ENCODE data around the gene TLE3.

- TF ChIP-seq EP300 (IDR thresholded peaks at IDR 0.05), result no peak
- TF ChIP-seq, protein P1, sequence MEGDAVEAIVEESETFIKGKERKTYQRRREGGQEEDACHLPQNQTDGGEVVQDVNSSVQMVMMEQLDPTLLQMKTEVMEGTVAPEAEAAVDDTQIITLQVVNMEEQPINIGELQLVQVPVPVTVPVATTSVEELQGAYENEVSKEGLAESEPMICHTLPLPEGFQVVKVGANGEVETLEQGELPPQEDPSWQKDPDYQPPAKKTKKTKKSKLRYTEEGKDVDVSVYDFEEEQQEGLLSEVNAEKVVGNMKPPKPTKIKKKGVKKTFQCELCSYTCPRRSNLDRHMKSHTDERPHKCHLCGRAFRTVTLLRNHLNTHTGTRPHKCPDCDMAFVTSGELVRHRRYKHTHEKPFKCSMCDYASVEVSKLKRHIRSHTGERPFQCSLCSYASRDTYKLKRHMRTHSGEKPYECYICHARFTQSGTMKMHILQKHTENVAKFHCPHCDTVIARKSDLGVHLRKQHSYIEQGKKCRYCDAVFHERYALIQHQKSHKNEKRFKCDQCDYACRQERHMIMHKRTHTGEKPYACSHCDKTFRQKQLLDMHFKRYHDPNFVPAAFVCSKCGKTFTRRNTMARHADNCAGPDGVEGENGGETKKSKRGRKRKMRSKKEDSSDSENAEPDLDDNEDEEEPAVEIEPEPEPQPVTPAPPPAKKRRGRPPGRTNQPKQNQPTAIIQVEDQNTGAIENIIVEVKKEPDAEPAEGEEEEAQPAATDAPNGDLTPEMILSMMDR (IDR thresholded peaks at IDR 0.05), result no peak
Observed at GRCh38 chr15:70079888-70080287, 17.8 kb downstream of the TLE3 start.
